Measurements from ENCODE around the gene TRAPPC6A. TPM values are rescaled to one million over a fixed set of nuclear protein-coding genes. Genes with fewer than 3 reads are reported as not detected.

The TRAPPC6A gene
- total RNA-seq, 1 experiment from 2014 or later, result 59.7 TPM

DNA sequence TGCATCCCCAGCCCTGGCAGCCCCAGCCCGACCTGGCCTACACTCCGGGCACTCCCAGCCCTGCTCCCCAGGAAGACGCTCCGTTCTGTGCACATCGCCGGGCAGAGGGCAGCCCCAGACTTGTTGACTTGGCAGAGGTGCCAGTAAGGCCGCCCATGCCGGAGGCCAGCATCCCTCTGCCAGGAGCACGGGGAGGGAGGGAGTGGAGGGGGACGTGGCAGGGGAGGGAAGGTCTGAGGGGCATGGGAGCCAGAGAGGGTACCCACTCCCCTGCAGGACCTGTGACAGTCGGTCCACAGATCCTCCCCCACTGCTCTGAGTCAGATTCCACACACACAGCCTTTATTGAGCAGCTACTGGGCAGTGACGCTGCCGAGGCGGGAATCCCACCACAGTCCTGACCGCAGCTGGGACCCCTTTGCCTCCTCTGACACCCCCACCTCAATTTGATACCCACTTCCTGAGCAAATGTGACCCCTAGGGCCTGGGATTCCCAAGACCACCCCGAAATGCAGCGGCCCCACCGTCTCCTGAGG lies 15.4 kb downstream of the TRAPPC6A start (continued):
- TF ChIP-seq, protein P1, sequence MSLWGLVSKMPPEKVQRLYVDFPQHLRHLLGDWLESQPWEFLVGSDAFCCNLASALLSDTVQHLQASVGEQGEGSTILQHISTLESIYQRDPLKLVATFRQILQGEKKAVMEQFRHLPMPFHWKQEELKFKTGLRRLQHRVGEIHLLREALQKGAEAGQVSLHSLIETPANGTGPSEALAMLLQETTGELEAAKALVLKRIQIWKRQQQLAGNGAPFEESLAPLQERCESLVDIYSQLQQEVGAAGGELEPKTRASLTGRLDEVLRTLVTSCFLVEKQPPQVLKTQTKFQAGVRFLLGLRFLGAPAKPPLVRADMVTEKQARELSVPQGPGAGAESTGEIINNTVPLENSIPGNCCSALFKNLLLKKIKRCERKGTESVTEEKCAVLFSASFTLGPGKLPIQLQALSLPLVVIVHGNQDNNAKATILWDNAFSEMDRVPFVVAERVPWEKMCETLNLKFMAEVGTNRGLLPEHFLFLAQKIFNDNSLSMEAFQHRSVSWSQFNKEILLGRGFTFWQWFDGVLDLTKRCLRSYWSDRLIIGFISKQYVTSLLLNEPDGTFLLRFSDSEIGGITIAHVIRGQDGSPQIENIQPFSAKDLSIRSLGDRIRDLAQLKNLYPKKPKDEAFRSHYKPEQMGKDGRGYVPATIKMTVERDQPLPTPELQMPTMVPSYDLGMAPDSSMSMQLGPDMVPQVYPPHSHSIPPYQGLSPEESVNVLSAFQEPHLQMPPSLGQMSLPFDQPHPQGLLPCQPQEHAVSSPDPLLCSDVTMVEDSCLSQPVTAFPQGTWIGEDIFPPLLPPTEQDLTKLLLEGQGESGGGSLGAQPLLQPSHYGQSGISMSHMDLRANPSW (CRISPR knock-in tag; conservative IDR thresholded peaks at IDR 0.05; ENCODE audit: low read depth), result no peak
- TF ChIP-seq ERG (CRISPR knock-in tag; IDR thresholded peaks at IDR 0.05) (no peak), ATF6 (CRISPR knock-in tag; IDR thresholded peaks at IDR 0.05) (no peak), ARID4B (CRISPR knock-in tag; IDR thresholded peaks at IDR 0.05; ENCODE audit: borderline replicate concordance) (no peak), FOXP1 (CRISPR knock-in tag; IDR thresholded peaks at IDR 0.05; ENCODE audit: borderline replicate concordance) (no peak), E2F4 (CRISPR knock-in tag; IDR thresholded peaks at IDR 0.05; ENCODE audit: borderline replicate concordance, low read depth) (no peak)

DNA sequence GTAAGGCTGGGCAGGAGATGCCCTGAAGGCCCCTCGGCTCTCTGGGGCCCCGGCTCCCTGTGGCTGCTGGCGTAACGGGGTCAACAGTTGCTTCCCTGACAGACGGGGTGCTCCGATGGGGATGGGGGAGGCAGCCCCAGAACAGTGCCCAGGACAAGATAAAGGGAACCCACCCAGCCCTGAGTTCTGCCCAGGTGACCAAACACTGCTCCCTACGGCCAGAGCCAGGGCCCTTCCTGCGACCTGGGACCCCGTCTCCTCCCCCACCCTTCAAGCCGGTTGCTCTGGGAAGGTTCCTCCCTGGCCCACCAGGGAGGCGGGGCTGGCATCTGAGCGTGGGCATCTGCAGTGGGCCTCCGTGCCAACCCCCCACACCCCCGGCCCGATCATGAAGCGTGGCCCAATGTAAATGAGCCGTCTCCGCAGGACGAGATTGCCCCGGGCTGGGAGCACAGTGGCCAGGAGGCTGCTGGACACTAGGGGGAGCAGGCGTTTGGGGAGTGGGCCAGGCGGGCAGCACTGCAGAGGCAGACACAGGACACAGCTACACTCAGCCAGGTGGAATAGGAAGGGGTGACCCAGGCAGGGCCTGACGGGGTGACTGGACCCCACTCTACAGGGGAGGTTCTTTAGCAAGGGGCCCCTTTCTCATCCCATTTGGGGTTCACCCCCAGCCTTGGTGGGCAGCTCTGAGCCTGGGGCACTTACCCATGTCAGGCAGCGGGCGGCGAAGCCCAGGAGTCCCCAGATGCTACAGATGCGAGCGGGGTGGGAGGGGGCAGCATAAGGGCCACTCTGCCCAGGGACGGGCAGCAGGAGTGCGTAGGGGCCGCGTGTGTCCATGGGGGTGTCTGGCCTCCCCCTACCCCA lies 16.1 kb downstream of the TRAPPC6A start:
- H3K27ac Mint-ChIP-seq, result no peak overlapping the region
- CTCF ChIA-PET, result interaction anchor here (0.6 to 2.8 kb wide), 26 partner anchors 8 to 177 kb away, joined by 3 to 21 read pairs (median 4); partner anchors contain the start of genes BLOC1S3, MARK4 and TRAPPC6A
- ATAC-seq, result peak; percentile 54
- H3K27me3 Mint-ChIP-seq (ENCODE audit: low read depth), result peaks cover 14% of the 10 kb centered on the region
- no peaks in the 10 kb centered on the region for H3K9me3 Mint-ChIP-seq
- H3K36me3 Mint-ChIP-seq, result no peaks in the 10 kb centered on the region
- POLR2A ChIA-PET, result interaction anchor here (0.5 to 1.3 kb wide), 3 partner anchors 17 to 263 kb away, joined by 3 to 5 read pairs (median 3); partner anchors contain the start of gene BLOC1S3
- no peak overlapping the region for H3K4me3 Mint-ChIP-seq
- peak; percentile 79 for DNase-seq (ENCODE audit: low spot score)
- H3K4me1 Mint-ChIP-seq, result peaks cover 13% of the 10 kb centered on the region
- TF ChIP-seq TP53 (CRISPR knock-in tag; IDR thresholded peaks at IDR 0.05) (no peak), KAT7 (CRISPR knock-in tag; IDR thresholded peaks at IDR 0.05; ENCODE audit: borderline replicate concordance) (0 out of 2 replicates have a peak, but pooled peaks have one; percentile 18), ERG (CRISPR knock-in tag; IDR thresholded peaks at IDR 0.05) (no peak), NFATC4 (CRISPR knock-in tag; IDR thresholded peaks at IDR 0.05) (no peak), CTCF (IDR thresholded peaks at IDR 0.05) (peak; percentile 18; the same call in 1 of the 2 replicates)
- TF ChIP-seq, protein P2, sequence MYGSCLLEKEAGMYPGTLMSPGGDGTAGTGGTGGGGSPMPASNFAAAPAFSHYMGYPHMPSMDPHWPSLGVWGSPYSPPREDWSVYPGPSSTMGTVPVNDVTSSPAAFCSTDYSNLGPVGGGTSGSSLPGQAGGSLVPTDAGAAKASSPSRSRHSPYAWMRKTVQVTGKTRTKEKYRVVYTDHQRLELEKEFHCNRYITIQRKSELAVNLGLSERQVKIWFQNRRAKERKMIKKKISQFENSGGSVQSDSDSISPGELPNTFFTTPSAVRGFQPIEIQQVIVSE (CRISPR knock-in tag; IDR thresholded peaks at IDR 0.05; ENCODE audit: borderline replicate concordance), result no peak
